ENCODE results near the gene OR8H2.
"Not testable (repeated sequence)": the region's sequence is repeated elsewhere in the genome, so short reads cannot be mapped to it uniquely, and the experiment has no call there.

OR8H2 gene

GRCh38 chr11:56103210-56103737, at the start of gene OR8H2:
OR8H2 (plus strand) TSS chr11:56103687; CDS start chr11:56105043, 1,356 bp downstream.
- DNase-seq: no peak

- not testable (repeated sequence) for DNase-seq
Observed at GRCh38 chr11:56056366-56056765, 47.1 kb upstream of the OR8H2 start.

GRCh38 chr11:56057661-56058237, 45.7 kb upstream of the OR8H2 start:
- not testable (repeated sequence) for DNase-seq

GRCh38 chr11:56058260-56058780, 45.2 kb upstream of the OR8H2 start:
- DNase-seq: not testable (repeated sequence)

- DNase-seq: no peak
Observed at GRCh38 chr11:56066980-56067379, 36.5 kb upstream of the OR8H2 start.

GRCh38 chr11:56089697-56090096, 13.8 kb upstream of the OR8H2 start:
- DNase-seq: no peak

GRCh38 chr11:56093008-56093407, 10.5 kb upstream of the OR8H2 start, which contains the start of gene OR8I2:
OR8I2 (plus strand) TSS chr11:56093308; CDS start chr11:56093308, 0 bp downstream.
- DNase-seq: no peak

- no peak for DNase-seq
Observed at GRCh38 chr11:56122073-56122472, 18.6 kb downstream of the OR8H2 start, which contains the start of gene OR8H3. OR8H3 (plus strand) TSS chr11:56122373; CDS start chr11:56122373, 0 bp downstream.

- DNase-seq: no peak
Observed at GRCh38 chr11:56140151-56140661, 36.7 kb downstream of the OR8H2 start, which contains the start of gene OR8J3. OR8J3 (minus strand) TSS chr11:56140201; CDS start chr11:56137718, 2,483 bp downstream.

GRCh38 chr11:56143681-56144080, 40.2 kb downstream of the OR8H2 start:
- not testable (repeated sequence) for DNase-seq

- no peak for DNase-seq
Observed at GRCh38 chr11:56151376-56151775, 47.9 kb downstream of the OR8H2 start.

GRCh38 chr11:56152333-56152732, 48.8 kb downstream of the OR8H2 start:
- DNase-seq: no peak

Measured in NCI-H345 (cell line).